Hepatocyte (in vitro differentiated cells): ENCODE measurements around the gene ADAMTS19. TPM values are rescaled to one million over a fixed set of nuclear protein-coding genes. Genes with fewer than 3 reads are reported as not detected.

Experiments
- DNase-seq: peaks from one replicate; pipeline ENCODE4 v3.0.0-alpha.2; 2016; ENCODE audit warnings: low spot score
- H2AFZ ChIP-seq: fragments of 200-600 bp; sonication (generic); 2 replicates; pipeline ENCODE4 v1.6.0; 2016; ENCODE audit warnings: antibody characterized with exemption, mild to moderate bottlenecking
- H3K27ac ChIP-seq: fragments of 200-600 bp; sonication (generic); 2 replicates; pipeline ENCODE4 v1.5.1; 2016; ENCODE audit warnings: mild to moderate bottlenecking
- H3K27me3 ChIP-seq: fragments of 200-600 bp; sonication (generic); 2 replicates; pipeline ENCODE4 v1.6.1; 2016
- H3K36me3 ChIP-seq: fragments of 200-600 bp; sonication (generic); replicated peaks from 2 replicates; pipeline ENCODE4 v1.5.1; 2016; ENCODE audit warnings: low read depth; ENCODE audit not compliant: insufficient read depth
- H3K4me1 ChIP-seq: fragments of 200-600 bp; sonication (generic); 2 replicates; pipeline ENCODE4 v1.5.1; 2016; ENCODE audit warnings: mild to moderate bottlenecking, moderate library complexity; ENCODE audit not compliant: insufficient read depth
- H3K4me2 ChIP-seq: fragments of 200-600 bp; sonication (generic); 2 replicates; pipeline ENCODE4 v1.6.0; 2016
- H3K4me3 ChIP-seq: fragments of 200-600 bp; sonication (generic); 2 replicates; pipeline ENCODE4 v1.5.1; 2016; ENCODE audit warnings: mild to moderate bottlenecking
- H3K79me2 ChIP-seq: fragments of 200-600 bp; sonication (generic); 2 replicates; pipeline ENCODE4 v1.6.0; 2017; ENCODE audit warnings: mild to moderate bottlenecking
- H3K9me2 ChIP-seq: fragments of 200-600 bp; sonication (generic); replicated peaks from 2 replicates; pipeline ENCODE4 v1.6.0; 2017; ENCODE audit warnings: mild to moderate bottlenecking; ENCODE audit not compliant: insufficient read depth
- H3K9me3 ChIP-seq: fragments of 200-600 bp; sonication (generic); 2 replicates; pipeline ENCODE4 v1.5.1; 2016; ENCODE audit warnings: low read depth, mild to moderate bottlenecking
- H4K20me1 ChIP-seq: fragments of 200-600 bp; sonication (generic); 2 replicates; pipeline ENCODE4 v1.6.0; 2016; ENCODE audit warnings: mild to moderate bottlenecking; ENCODE audit not compliant: insufficient read depth, poor library complexity, severe bottlenecking
- CTCF ChIP-seq: fragments of 200-600 bp; sonication (generic); IDR thresholded peaks from 2 replicates; pipeline ENCODE4 v1.5.1; 2016; ENCODE audit warnings: antibody characterized with exemption, mild to moderate bottlenecking; ENCODE audit not compliant: poor library complexity
- EZH2 ChIP-seq: fragments of 200-600 bp; sonication (generic); IDR thresholded peaks from 2 replicates; pipeline ENCODE4 v1.6.1; 2016; ENCODE audit warnings: antibody characterized with exemption, mild to moderate bottlenecking, borderline replicate concordance
- EZH2phosphoT487 ChIP-seq: fragments of 200-600 bp; sonication (generic); IDR thresholded peaks from one replicate; pipeline ENCODE4 v1.6.1; 2018; ENCODE audit warnings: antibody characterized with exemption, mild to moderate bottlenecking, low read depth, moderate library complexity; ENCODE audit not compliant: unreplicated experiment, severe bottlenecking
- WGBS: methylation state at CpG from one replicate; pipeline ENCODE4 v1.1.6; 2016; ENCODE audit warnings: low lambda C conversion rate; ENCODE audit errors: missing lambda C conversion rate; 5-methylcytosine and 5-hydroxymethylcytosine counted together
- polyA plus RNA-seq: library from polyadenylated mRNA; unstranded; fragments of >200 nt; fragmentation: Nextera tagmentation; extraction: Ambion mirVana; gene quantifications from 2 replicates; pipeline ENCODE4 v1.2.1, GENCODE V29; 2016
- total RNA-seq: library from RNA; depleted of rRNA; stranded (reverse); fragments of >200 nt; gene quantifications from 2 replicates; pipeline ENCODE4 v1.2.3, GENCODE V29; 2014

The ADAMTS19 gene
- total and polyA plus RNA-seq, 2 experiments from 2014 or later = 1.8 to 5.0 TPM

DNA sequence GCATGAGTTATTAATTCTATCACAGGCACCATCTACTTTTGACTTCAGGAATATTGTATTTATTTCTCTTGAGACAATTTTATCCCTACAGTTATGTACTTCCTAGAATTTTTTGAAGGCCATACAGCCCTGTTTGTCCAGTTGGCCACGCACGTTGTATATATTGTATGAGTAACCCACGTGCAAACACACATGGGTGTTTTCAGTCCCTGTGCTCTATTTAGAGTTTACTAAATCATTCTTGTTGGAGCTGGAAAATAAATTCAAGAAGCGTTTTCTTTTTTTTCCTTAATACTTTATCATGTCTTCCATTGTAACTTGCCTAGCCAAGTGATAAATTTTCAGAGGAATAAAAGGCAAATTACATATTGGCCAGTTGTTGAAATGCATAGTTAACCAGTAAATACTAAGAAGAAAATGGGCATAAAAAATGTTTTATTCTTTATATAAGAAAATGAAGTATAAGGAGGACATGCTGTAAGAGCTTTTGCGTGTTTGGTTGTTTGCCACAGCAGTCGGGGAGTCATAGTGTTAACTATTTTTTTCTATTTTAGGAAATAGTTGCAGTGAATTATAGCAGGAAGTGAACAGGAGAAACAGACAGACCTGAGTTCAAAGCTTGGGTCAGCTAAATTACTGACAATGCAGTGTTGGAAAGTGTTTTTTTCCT lies 201.4 kb downstream of the ADAMTS19 start:
- Histone ChIP-seq H3K27ac (no peak overlapping the region), H3K4me1 (no peaks in the 10 kb centered on the region), H3K4me3 (no peak overlapping the region), H4K20me1 (no peaks in the 10 kb centered on the region), H3K4me2 (no peak overlapping the region), H3K36me3 (no peaks in the 10 kb centered on the region), H3K27me3 (no peaks in the 10 kb centered on the region), H2AFZ (no peak overlapping the region), H3K79me2 (no peaks in the 10 kb centered on the region), H3K9me3 (no peaks in the 10 kb centered on the region), H3K9me2 (no peaks in the 10 kb centered on the region)
- TF ChIP-seq CTCF (no peak), EZH2 (no peak)
- 94% methylated on average over 6 of the region's 6 CpGs for WGBS
- DNase-seq = no peak

DNA sequence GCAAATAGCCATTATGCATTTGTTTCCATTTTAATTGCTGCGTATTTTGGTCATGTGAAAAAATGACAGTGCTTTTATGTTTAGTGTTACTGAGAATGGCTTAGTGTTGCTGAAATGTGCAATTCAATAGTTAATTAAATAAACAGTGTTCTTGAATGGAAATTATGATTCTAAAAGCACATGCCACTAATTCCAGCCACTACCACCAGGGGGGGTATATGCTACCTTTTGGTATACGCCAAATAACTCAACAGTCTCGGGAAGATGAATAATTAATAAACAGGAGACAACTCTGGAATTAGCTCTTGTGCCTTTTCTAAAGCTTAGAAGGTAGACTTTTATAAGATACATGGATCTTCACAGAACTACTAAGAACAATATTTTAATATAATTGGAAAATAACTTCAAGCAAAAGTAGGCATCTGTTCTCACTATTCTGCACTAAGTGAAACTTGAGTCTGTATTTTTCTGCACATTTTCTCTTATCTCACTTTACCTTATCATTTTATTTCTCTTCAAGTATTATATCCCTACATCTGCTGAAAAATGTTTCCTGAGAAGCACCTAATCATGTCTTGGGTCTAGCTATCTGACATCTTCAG lies 204.3 kb downstream of the ADAMTS19 start:
- no peak for TF ChIP-seq EZH2phosphoT487
- TF ChIP-seq CTCF = peak; percentile 46
- no peak for TF ChIP-seq EZH2
- no peaks in the 10 kb centered on the region for H3K36me3 ChIP-seq
- H3K27ac ChIP-seq = no peak overlapping the region
- H3K4me3 ChIP-seq = no peak overlapping the region
- H2AFZ ChIP-seq = no peak overlapping the region
- H3K9me3 ChIP-seq = no peaks in the 10 kb centered on the region
- no peak overlapping the region for H3K4me2 ChIP-seq
- H3K27me3 ChIP-seq = no peaks in the 10 kb centered on the region
- H3K9me2 ChIP-seq = no peaks in the 10 kb centered on the region
- no peaks in the 10 kb centered on the region for H3K4me1 ChIP-seq
- WGBS = 76% methylated on average over 3 of the region's 3 CpGs
- peak; percentile 54 for DNase-seq
- H3K79me2 ChIP-seq = no peaks in the 10 kb centered on the region
- H4K20me1 ChIP-seq = no peaks in the 10 kb centered on the region

DNA sequence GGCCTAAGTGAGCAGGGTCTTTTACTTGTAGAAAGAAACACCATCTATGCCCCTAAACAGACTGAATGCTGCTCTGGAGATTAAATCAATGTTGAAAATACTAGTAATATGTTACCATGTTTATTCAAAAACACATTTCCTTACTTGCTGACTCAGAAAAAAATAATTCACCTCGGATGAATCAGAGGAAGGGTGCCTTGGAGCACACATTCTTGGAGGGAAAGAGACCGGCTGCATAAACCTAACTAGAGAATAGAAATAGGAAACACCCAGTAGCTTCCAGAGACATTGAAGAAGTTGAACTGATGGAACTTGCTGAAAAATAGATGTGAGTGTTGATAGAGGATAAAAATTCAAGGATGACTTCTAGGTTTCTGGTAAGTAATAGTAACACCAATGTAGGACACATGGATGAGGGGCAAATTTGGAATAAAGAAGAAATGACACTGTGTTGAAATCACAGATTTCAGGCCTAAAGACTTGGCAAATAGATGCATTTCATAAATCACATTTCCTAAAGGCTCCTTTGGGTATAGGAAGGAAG lies 210.9 kb downstream of the ADAMTS19 start:
- no peaks in the 10 kb centered on the region for H4K20me1 ChIP-seq
- whole genome bisulfite sequencing = 86% methylated on average over 2 of the region's 2 CpGs
- H3K9me3 ChIP-seq = no peaks in the 10 kb centered on the region
- H3K4me3 ChIP-seq = no peak overlapping the region
- no peaks in the 10 kb centered on the region for H3K9me2 ChIP-seq
- no peaks in the 10 kb centered on the region for H3K4me1 ChIP-seq
- no peaks in the 10 kb centered on the region for H3K79me2 ChIP-seq
- H2AFZ ChIP-seq = no peak overlapping the region
- no peak for DNase-seq
- no peak for TF ChIP-seq CTCF
- no peak for TF ChIP-seq EZH2
- TF ChIP-seq EZH2phosphoT487 = no peak
- H3K36me3 ChIP-seq = no peaks in the 10 kb centered on the region
- no peaks in the 10 kb centered on the region for H3K27me3 ChIP-seq
- H3K4me2 ChIP-seq = no peak overlapping the region
- H3K27ac ChIP-seq = no peak overlapping the region
